ENCODE results near the gene CPSF7. TPM values are rescaled to one million over a fixed set of nuclear protein-coding genes. Genes with fewer than 3 reads are reported as not detected.
A peak's percentile ranks its signal among the peaks of the same experiment; 100 is the strongest.
"Not testable (repeated sequence)": the region's sequence is repeated elsewhere in the genome, so short reads cannot be mapped to it uniquely, and the experiment has no call there.

CPSF7 gene
- total and polyA plus RNA-seq, 3 experiments from 2014 or later: 32.9 to 140 (median 128) TPM

DNA sequence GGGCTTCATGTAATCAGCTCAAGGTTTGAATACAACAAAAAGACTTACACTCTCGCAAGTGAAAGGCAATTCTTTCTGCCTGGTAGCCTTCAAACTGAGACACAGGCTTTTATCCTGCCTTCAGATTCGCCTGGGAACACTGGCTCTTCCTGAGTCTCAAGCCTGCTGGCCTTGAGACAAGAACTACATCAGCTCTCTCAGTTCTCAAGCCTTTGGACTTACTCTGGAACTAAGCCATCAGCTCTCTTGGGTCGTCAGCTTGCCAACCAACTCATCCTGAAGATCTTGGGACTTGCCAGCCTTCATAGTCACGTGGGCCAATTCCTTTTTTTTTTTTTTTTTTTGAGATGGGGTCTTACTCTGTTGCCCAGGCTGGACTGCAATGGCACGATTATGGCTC, 43.1 kb upstream of the CPSF7 start:
- H3K36me3 ChIP-seq (ENCODE audit: insufficient read depth, low read length): no peaks in the 10 kb centered on the region
- no peaks in the 10 kb centered on the region for H3K27me3 ChIP-seq (ENCODE audit: insufficient read depth, low read length, poor library complexity, severe bottlenecking)
- Mint-ChIP-seq H3K4me3 (no peak overlapping the region), H3K27me3 (no peaks in the 10 kb centered on the region), H3K4me1 (peaks cover 2 to 3% (median 3%) of the 10 kb centered on the region in 3 donors), H3K9me3 (no peaks in the 10 kb centered on the region), H3K36me3 (peaks cover 4 to 40% (median 22%) of the 10 kb centered on the region in 3 donors), H3K27ac (no peak overlapping the region)
- CTCF ChIA-PET: no interaction called here
- peaks cover 5% of the 10 kb centered on the region for H3K4me1 ChIP-seq (ENCODE audit: insufficient read depth, low read length)
- H3K9me3 ChIP-seq (ENCODE audit: low read length): no peaks in the 10 kb centered on the region
- no peak for DNase-seq
- POLR2A ChIA-PET: interaction anchor here (0.5 to 0.7 kb wide), 2 partner anchors 22 to 311 kb away, joined by 6 to 11 read pairs; no protein-coding TSS in a partner anchor
- H3K27ac ChIP-seq (ENCODE audit: low read depth, low read length): no peak overlapping the region
- H3K4me3 ChIP-seq (ENCODE audit: low read length): no peak overlapping the region

DNA sequence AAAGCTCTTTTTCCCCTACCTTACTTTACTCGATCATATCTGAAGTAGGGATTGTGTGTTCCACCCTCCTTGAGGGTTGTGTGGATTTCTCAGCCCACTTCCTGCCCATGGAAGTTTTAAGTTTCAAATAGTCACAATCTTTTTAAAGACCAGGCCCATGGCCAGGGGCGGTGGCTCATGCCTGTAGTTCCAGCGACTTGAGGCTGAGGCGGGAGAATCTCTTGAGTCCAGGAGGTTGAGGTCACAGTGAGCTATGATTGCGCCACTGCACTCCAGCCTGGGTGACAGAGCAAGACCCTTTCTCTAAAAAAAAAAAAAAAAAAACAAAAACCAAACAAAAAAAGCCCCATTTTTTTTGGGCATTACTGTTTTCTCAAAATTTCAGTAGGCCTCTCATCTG, 42.5 kb upstream of the CPSF7 start:
- no peaks in the 10 kb centered on the region for H3K4me1 Mint-ChIP-seq

GRCh38 chr11:61468002-61468401, 38.2 kb upstream of the CPSF7 start:
- Histone ChIP-seq H3K4me3 (ENCODE audit: low read length) (no peak overlapping the region), H3K4me1 (ENCODE audit: insufficient read depth, low read length) (no peaks in the 10 kb centered on the region), H3K9me3 (ENCODE audit: low read length) (no peaks in the 10 kb centered on the region), H3K36me3 (ENCODE audit: insufficient read depth, low read length) (no peaks in the 10 kb centered on the region), H3K27me3 (ENCODE audit: insufficient read depth, low read length, poor library complexity, severe bottlenecking) (no peaks in the 10 kb centered on the region), H3K27ac (ENCODE audit: low read depth, low read length) (no peak overlapping the region)
- H3K36me3 Mint-ChIP-seq: peaks cover 0 to 53% (median 20%) of the 10 kb centered on the region in 3 donors
- no peaks in the 10 kb centered on the region for H3K4me1 Mint-ChIP-seq
- ChIA-PET CTCF (interaction anchor here (1.3 to 1.5 kb wide), 2 partner anchors 9 to 21 kb away, joined by 3 to 5 read pairs; no protein-coding TSS in a partner anchor), POLR2A (no interaction called here)
- H3K27me3 Mint-ChIP-seq: no peaks in the 10 kb centered on the region
- peak overlapping the region in 2 of 8 donors; percentile 8 to 32 for H3K27ac Mint-ChIP-seq
- no peaks in the 10 kb centered on the region for H3K9me3 Mint-ChIP-seq
- no peak for DNase-seq
- no peak overlapping the region for H3K4me3 Mint-ChIP-seq

More for the DNA sequence above, 42.5 kb upstream of the CPSF7 start:
- no peaks in the 10 kb centered on the region for H3K27me3 Mint-ChIP-seq
- H3K9me3 ChIP-seq (ENCODE audit: low read length): no peaks in the 10 kb centered on the region
- no peaks in the 10 kb centered on the region for H3K36me3 ChIP-seq (ENCODE audit: insufficient read depth, low read length)
- no peaks in the 10 kb centered on the region for H3K27me3 ChIP-seq (ENCODE audit: insufficient read depth, low read length, poor library complexity, severe bottlenecking)
- ChIA-PET POLR2A (interaction anchor here (0.7 kb wide), 1 partner anchor 22 kb away, joined by 11 read pairs; no protein-coding TSS in a partner anchor), CTCF (no interaction called here)
- peaks cover 4 to 44% (median 25%) of the 10 kb centered on the region in 3 donors for H3K36me3 Mint-ChIP-seq
- H3K27ac Mint-ChIP-seq: no peak overlapping the region
- H3K4me3 ChIP-seq (ENCODE audit: low read length): no peak overlapping the region
- H3K27ac ChIP-seq (ENCODE audit: low read depth, low read length): no peak overlapping the region
- no peaks in the 10 kb centered on the region for H3K4me1 ChIP-seq (ENCODE audit: insufficient read depth, low read length)
- DNase-seq: no peak
- no peak overlapping the region for H3K4me3 Mint-ChIP-seq
- H3K9me3 Mint-ChIP-seq: no peaks in the 10 kb centered on the region

GRCh38 chr11:61467602-61468001, 37.8 kb upstream of the CPSF7 start:
- H3K4me1 ChIP-seq (ENCODE audit: insufficient read depth, low read length); DNase-seq; H3K27ac Mint-ChIP-seq; H3K4me1 Mint-ChIP-seq; H3K9me3 ChIP-seq (ENCODE audit: low read length); H3K9me3 Mint-ChIP-seq; CTCF ChIA-PET; H3K36me3 ChIP-seq (ENCODE audit: insufficient read depth, low read length); H3K4me3 Mint-ChIP-seq; POLR2A ChIA-PET; H3K27ac ChIP-seq (ENCODE audit: low read depth, low read length); H3K27me3 ChIP-seq (ENCODE audit: insufficient read depth, low read length, poor library complexity, severe bottlenecking); H3K27me3 Mint-ChIP-seq; H3K4me3 ChIP-seq (ENCODE audit: low read length): not testable (repeated sequence)
- H3K36me3 Mint-ChIP-seq: peaks cover 0 to 49% (median 16%) of the 10 kb centered on the region in 3 donors

DNA sequence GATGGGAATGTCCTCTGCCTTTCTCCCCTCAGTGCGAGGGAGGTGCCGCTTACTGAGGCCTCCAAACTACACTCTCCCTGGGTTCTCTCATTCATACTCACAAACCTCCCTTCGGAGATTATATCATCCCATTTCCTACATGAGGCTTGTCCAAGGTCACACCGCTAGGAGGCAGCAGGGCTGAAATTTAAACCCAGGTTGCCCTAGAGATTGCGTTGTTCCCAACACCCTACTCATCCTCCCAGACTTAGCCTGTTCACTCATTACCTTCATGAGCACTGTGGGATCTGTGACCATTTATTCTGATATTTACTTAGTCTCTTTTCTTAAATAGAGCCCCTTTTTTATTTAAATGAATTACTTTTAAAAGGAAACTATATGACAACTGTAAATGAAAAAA, 31.2 kb upstream of the CPSF7 start:
- ChIA-PET POLR2A (no interaction called here), CTCF (interaction anchor here (1.9 kb wide), 1 partner anchor 17 kb away, joined by 6 read pairs; no protein-coding TSS in a partner anchor)
- peaks cover 3 to 7% (median 3%) of the 10 kb centered on the region in 3 donors for H3K4me1 Mint-ChIP-seq
- Histone ChIP-seq H3K27me3 (ENCODE audit: insufficient read depth, low read length, poor library complexity, severe bottlenecking) (no peaks in the 10 kb centered on the region), H3K4me3 (ENCODE audit: low read length) (no peak overlapping the region), H3K4me1 (ENCODE audit: insufficient read depth, low read length) (no peaks in the 10 kb centered on the region), H3K36me3 (ENCODE audit: insufficient read depth, low read length) (no peaks in the 10 kb centered on the region), H3K27ac (ENCODE audit: low read depth, low read length) (no peak overlapping the region), H3K9me3 (ENCODE audit: low read length) (no peaks in the 10 kb centered on the region)
- H3K27me3 Mint-ChIP-seq: peaks cover 0 to 2% of the 10 kb centered on the region in 2 donors
- H3K27ac Mint-ChIP-seq: no peak overlapping the region
- H3K36me3 Mint-ChIP-seq: peaks cover 7 to 36% (median 15%) of the 10 kb centered on the region in 3 donors
- no peak for DNase-seq
- H3K4me3 Mint-ChIP-seq: no peak overlapping the region
- no peaks in the 10 kb centered on the region for H3K9me3 Mint-ChIP-seq

- Histone ChIP-seq H3K4me3 (ENCODE audit: low read length) (no peak overlapping the region), H3K27me3 (ENCODE audit: insufficient read depth, low read length, poor library complexity, severe bottlenecking) (no peaks in the 10 kb centered on the region), H3K4me1 (ENCODE audit: insufficient read depth, low read length) (no peaks in the 10 kb centered on the region), H3K36me3 (ENCODE audit: insufficient read depth, low read length) (no peaks in the 10 kb centered on the region), H3K27ac (ENCODE audit: low read depth, low read length) (no peak overlapping the region), H3K9me3 (ENCODE audit: low read length) (no peaks in the 10 kb centered on the region)
- no peak overlapping the region for H3K4me3 Mint-ChIP-seq
- DNase-seq: no peak
- peaks cover 3 to 7% (median 3%) of the 10 kb centered on the region in 3 donors for H3K4me1 Mint-ChIP-seq
- no peak overlapping the region for H3K27ac Mint-ChIP-seq
- ChIA-PET CTCF (no interaction called here), POLR2A (no interaction called here)
- H3K36me3 Mint-ChIP-seq: peaks cover 10 to 38% (median 17%) of the 10 kb centered on the region in 3 donors
- peaks cover 0 to 2% of the 10 kb centered on the region in 2 donors for H3K27me3 Mint-ChIP-seq
- no peaks in the 10 kb centered on the region for H3K9me3 Mint-ChIP-seq
These were observed 30.7 kb upstream of the CPSF7 start for GRCh38 chr11:61460474-61460881.

GRCh38 chr11:61454520-61454919, 24.7 kb upstream of the CPSF7 start:
- no peak for DNase-seq
- Histone ChIP-seq H3K27me3 (ENCODE audit: insufficient read depth, low read length, poor library complexity, severe bottlenecking) (no peaks in the 10 kb centered on the region), H3K9me3 (ENCODE audit: low read length) (no peaks in the 10 kb centered on the region), H3K4me1 (ENCODE audit: insufficient read depth, low read length) (no peaks in the 10 kb centered on the region), H3K36me3 (ENCODE audit: insufficient read depth, low read length) (peaks cover 4% of the 10 kb centered on the region), H3K27ac (ENCODE audit: low read depth, low read length) (no peak overlapping the region), H3K4me3 (ENCODE audit: low read length) (no peak overlapping the region)
- ChIA-PET CTCF (no interaction called here), POLR2A (no interaction called here)
- Mint-ChIP-seq H3K9me3 (no peaks in the 10 kb centered on the region), H3K4me3 (no peak overlapping the region), H3K27me3 (no peaks in the 10 kb centered on the region), H3K4me1 (peaks cover 0 to 7% (median 7%) of the 10 kb centered on the region in 3 donors), H3K36me3 (peaks cover 10 to 64% (median 31%) of the 10 kb centered on the region in 3 donors), H3K27ac (peak overlapping the region in 3 of 8 donors; percentile 17 to 95 (median 58))

DNA sequence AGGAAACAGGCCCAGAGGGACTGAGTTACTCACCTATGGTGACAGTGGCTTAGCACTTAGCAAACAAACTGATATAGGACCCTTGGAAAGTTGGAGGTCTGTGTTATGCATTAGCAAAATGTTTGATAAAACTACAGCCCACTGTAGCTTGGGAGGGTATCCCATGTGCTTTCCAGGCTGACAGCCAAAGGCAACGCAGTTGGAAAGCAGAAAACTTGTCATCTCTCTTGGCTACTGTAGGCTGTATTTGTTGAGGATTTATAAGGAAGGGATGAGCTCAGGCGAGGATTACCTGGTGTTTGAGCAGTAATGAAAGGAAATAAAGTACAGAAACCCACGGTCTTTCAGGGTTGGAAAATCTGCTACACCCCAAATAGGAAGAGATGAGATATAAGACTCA, 23.9 kb upstream of the CPSF7 start:
- H3K27me3 ChIP-seq (ENCODE audit: insufficient read depth, low read length, poor library complexity, severe bottlenecking): no peaks in the 10 kb centered on the region
- H3K9me3 Mint-ChIP-seq: no peaks in the 10 kb centered on the region
- peaks cover 12% of the 10 kb centered on the region for H3K36me3 ChIP-seq (ENCODE audit: insufficient read depth, low read length)
- POLR2A ChIA-PET: no interaction called here
- H3K4me1 ChIP-seq (ENCODE audit: insufficient read depth, low read length): no peaks in the 10 kb centered on the region
- H3K4me3 ChIP-seq (ENCODE audit: low read length): no peak overlapping the region
- CTCF ChIA-PET: interaction anchor here (2.0 kb wide), 1 partner anchor 13 kb away, joined by 4 read pairs; no protein-coding TSS in a partner anchor
- H3K27ac ChIP-seq (ENCODE audit: low read depth, low read length): no peak overlapping the region
- H3K4me1 Mint-ChIP-seq: peaks cover 1 to 7% (median 7%) of the 10 kb centered on the region in 3 donors
- H3K27ac Mint-ChIP-seq: no peak overlapping the region
- peaks cover 10 to 71% (median 33%) of the 10 kb centered on the region in 3 donors for H3K36me3 Mint-ChIP-seq
- DNase-seq: no peak
- H3K9me3 ChIP-seq (ENCODE audit: low read length): no peaks in the 10 kb centered on the region
- H3K4me3 Mint-ChIP-seq: no peak overlapping the region
- H3K27me3 Mint-ChIP-seq: no peaks in the 10 kb centered on the region
